Esophagus muscularis mucosa (tissue), 4 donors: Measurements from ENCODE around the gene DMD. TPM values are rescaled to one million over a fixed set of nuclear protein-coding genes. Genes with fewer than 3 reads are reported as not detected.

ENCODE experiments used
- DNase-seq: peaks from one replicate; pipeline ENCODE4 v3.0.0-alpha.2; 2017; ENCODE audit errors: extremely low spot score
- H3K27ac ChIP-seq, 4 donors: fragments of 200-600 bp; sonication (generic); replicated peaks in 1 of 4; 1 replicate in 3 of 4; 2 replicates in 1 of 4; pipeline ENCODE4 v1.5.1; 2016 to 2019; ENCODE audit warnings: mild to moderate bottlenecking in 1 of 4
- H3K27me3 ChIP-seq, 4 donors: fragments of 200-600 bp; sonication (generic); one replicate each; pipeline versions ENCODE4 v1.5.1 to v1.6.0; 2016 to 2019
- H3K36me3 ChIP-seq, 4 donors: fragments of 200-600 bp; sonication (generic); one replicate each; pipeline ENCODE4 v1.5.1; 2016 to 2019
- H3K4me1 ChIP-seq, 4 donors: fragments of 200-600 bp; sonication (generic); one replicate each; pipeline ENCODE4 v1.5.1; 2016 to 2019
- H3K4me3 ChIP-seq, 4 donors: fragments of 200-600 bp; sonication (generic); 1 replicate in 2 of 4; 2 replicates in 2 of 4; pipeline ENCODE4 v1.5.1; 2016 to 2019; ENCODE audit warnings: mild to moderate bottlenecking in 4 of 4, moderate library complexity in 1 of 4
- H3K9me3 ChIP-seq, 4 donors: fragments of 200-600 bp; sonication (generic); 1 replicate in 3 of 4; 2 replicates in 1 of 4; pipeline ENCODE4 v1.5.1; 2016 to 2019
- CTCF ChIP-seq, 3 experiments: fragments of 200-600 bp in 2 of 3; fragments of 450-650 bp in 1 of 3; sonication (generic) in 2 of 3; IDR thresholded peaks; one replicate each; pipeline ENCODE4 v1.5.1; 2017 to 2019; ENCODE audit warnings: antibody characterized with exemption in 3 of 3, mild to moderate bottlenecking in 2 of 3, moderate library complexity in 1 of 3
- EP300 ChIP-seq: sonication (generic); formaldehyde crosslinking; IDR thresholded peaks from one replicate; pipeline ENCODE4 v1.6.1; 2017; ENCODE audit warnings: antibody characterized with exemption
- POLR2A ChIP-seq: fragments of 450-650 bp; IDR thresholded peaks from one replicate; pipeline ENCODE4 v1.6.1; 2017; ENCODE audit warnings: antibody characterized with exemption, moderate library complexity, mild to moderate bottlenecking, low read depth
- POLR2AphosphoS5 ChIP-seq, 2 donors: sonication (generic); formaldehyde crosslinking; IDR thresholded peaks; one replicate each; pipeline ENCODE4 v1.6.1; 2017; ENCODE audit warnings: antibody characterized with exemption in 2 of 2
- WGBS: methylation state at CpG from one replicate; pipeline ENCODE4 v1.1.5; 2018; 5-methylcytosine and 5-hydroxymethylcytosine counted together
- intact Hi-C: fragments of 100-400 bp; cut with DNase I; formaldehyde crosslinking; loops from one replicate; pipeline ENCODE4 v1.15.1; 2023
- total RNA-seq, 4 donors: library from RNA; depleted of rRNA; stranded (reverse); fragments of >200 nt; gene quantifications; one replicate each; pipeline versions ENCODE4 v1.1.0 to v1.2.1, GENCODE V29; 2016

Gene DMD
- total RNA-seq, 4 donors from 2014 or later, result 127 to 210 (median 188) TPM

- no peaks in the 10 kb centered on the region for H3K36me3 ChIP-seq
- H3K9me3 ChIP-seq, result no peaks in the 10 kb centered on the region
- WGBS, result 64% methylated on average over 3 of the region's 3 CpGs
- intact Hi-C loops, result no loop called here
- H3K4me3 ChIP-seq, result no peak overlapping the region
- TF ChIP-seq POLR2AphosphoS5 (IDR thresholded peaks at IDR 0.05) (no peak), POLR2A (no peak), CTCF (IDR thresholded peaks at IDR 0.05) (no peak), EP300 (no peak)
- H3K27ac ChIP-seq, result no peak overlapping the region
- no peaks in the 10 kb centered on the region for H3K4me1 ChIP-seq
- no peaks in the 10 kb centered on the region for H3K27me3 ChIP-seq
- no peak for DNase-seq
Measured at GRCh38 chrX:31092970-31093638, 2118.2 kb downstream of the DMD start.

- Histone ChIP-seq H3K27ac (no peak overlapping the region), H3K4me3 (no peak overlapping the region), H3K4me1 (no peaks in the 10 kb centered on the region), H3K36me3 (no peaks in the 10 kb centered on the region), H3K27me3 (no peaks in the 10 kb centered on the region), H3K9me3 (no peaks in the 10 kb centered on the region)
- WGBS, result 40% methylated on average over 3 of the region's 3 CpGs
- DNase-seq, result no peak
- no peak for TF ChIP-seq EP300
- no peak for TF ChIP-seq CTCF (IDR thresholded peaks at IDR 0.05)
- no peak for TF ChIP-seq POLR2AphosphoS5 (IDR thresholded peaks at IDR 0.05)
- no peak for TF ChIP-seq POLR2A
- intact Hi-C loops, result no loop called here
Measured at GRCh38 chrX:31092476-31092875, 2118.9 kb downstream of the DMD start.

- H3K4me3 ChIP-seq, result no peak overlapping the region
- WGBS, result 75% methylated on average over 1 of the region's 1 CpG
- no peaks in the 10 kb centered on the region for H3K36me3 ChIP-seq
- no peaks in the 10 kb centered on the region for H3K27me3 ChIP-seq
- TF ChIP-seq POLR2A (no peak), POLR2AphosphoS5 (IDR thresholded peaks at IDR 0.05) (no peak), CTCF (IDR thresholded peaks at IDR 0.05) (no peak), EP300 (no peak)
- H3K9me3 ChIP-seq, result no peaks in the 10 kb centered on the region
- intact Hi-C loops, result no loop called here
- no peak overlapping the region for H3K27ac ChIP-seq
- H3K4me1 ChIP-seq, result no peaks in the 10 kb centered on the region
- no peak for DNase-seq
Measured at GRCh38 chrX:31091819-31092218, 2119.5 kb downstream of the DMD start.

- H3K4me3 ChIP-seq, result no peak overlapping the region
- intact Hi-C loops, result no loop called here
- TF ChIP-seq POLR2AphosphoS5 (IDR thresholded peaks at IDR 0.05), result no peak
- no peak for TF ChIP-seq EP300
- no peak for TF ChIP-seq POLR2A
- no peak for TF ChIP-seq CTCF (IDR thresholded peaks at IDR 0.05)
- no peaks in the 10 kb centered on the region for H3K36me3 ChIP-seq
- no peaks in the 10 kb centered on the region for H3K4me1 ChIP-seq
- peaks cover 0 to 3% (median 0%) of the 10 kb centered on the region in 4 donors for H3K9me3 ChIP-seq
- WGBS, result 71% methylated on average over 2 of the region's 2 CpGs
- DNase-seq, result no peak
- H3K27me3 ChIP-seq, result no peaks in the 10 kb centered on the region
- no peak overlapping the region for H3K27ac ChIP-seq
Measured at GRCh38 chrX:31074522-31074921, 2136.8 kb downstream of the DMD start.

- TF ChIP-seq CTCF (IDR thresholded peaks at IDR 0.05) (no peak), POLR2AphosphoS5 (IDR thresholded peaks at IDR 0.05) (no peak), EP300 (no peak), POLR2A (no peak)
- peaks cover 0 to 3% (median 0%) of the 10 kb centered on the region in 4 donors for H3K9me3 ChIP-seq
- H3K4me3 ChIP-seq, result no peak within 1 kb of the TSS
- no peaks in the 10 kb centered on the region for H3K4me1 ChIP-seq
- H3K36me3 ChIP-seq, result no peaks in the 10 kb centered on the region
- H3K27me3 ChIP-seq, result no peaks in the 10 kb centered on the region
- DNase-seq, result no peak
- H3K27ac ChIP-seq, result no peak within 1 kb of the TSS
- 89% methylated on average over 33 of the region's 33 CpGs for WGBS
- intact Hi-C loops, result no loop called here
Measured at GRCh38 chrX:31071725-31072124, 2139.6 kb downstream of the DMD start, which contains the start of gene FTHL17. TSS of gene FTHL17 (minus strand) at chrX:31072041. CDS start at chrX:31071953, 88 bp downstream.
